Measurements from ENCODE around the gene CUL4A.

CUL4A gene

DNA sequence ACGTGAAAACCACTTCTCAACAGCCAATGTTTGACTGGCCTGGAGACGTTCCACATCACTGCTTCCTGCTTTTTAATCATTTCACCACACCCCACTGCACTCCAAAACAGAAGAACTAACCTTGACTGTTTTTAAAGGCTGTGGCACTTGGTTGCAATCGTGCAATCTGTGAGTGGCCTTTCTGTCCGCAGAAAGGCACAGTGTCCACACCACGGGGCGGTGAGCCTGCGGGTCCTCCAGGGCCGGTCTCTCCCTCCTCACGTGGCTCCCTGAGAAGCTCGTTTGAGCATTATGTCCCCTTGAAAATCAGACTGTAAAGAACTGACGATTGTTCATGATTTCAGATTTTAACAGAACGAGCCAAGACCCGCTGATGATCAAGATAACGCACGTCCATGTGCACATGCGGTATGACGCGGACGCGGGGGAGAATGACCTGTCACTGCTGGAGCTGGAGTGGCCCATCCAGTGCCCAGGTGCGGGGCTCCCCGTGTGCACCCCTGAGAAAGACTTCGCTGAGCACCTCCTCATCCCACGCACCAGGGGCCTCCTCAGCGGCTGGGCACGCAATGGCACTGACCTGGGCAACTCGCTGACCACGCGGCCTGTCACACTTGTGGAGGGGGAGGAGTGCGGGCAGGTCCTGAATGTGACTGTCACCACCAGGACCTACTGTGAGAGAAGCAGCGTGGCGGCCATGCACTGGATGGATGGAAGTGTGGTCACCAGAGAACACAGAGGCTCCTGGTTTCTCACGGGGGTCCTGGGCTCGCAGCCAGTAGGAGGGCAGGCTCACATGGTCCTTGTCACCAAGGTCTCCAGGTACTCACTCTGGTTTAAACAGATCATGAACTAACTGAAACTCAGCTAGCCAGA, 37.9 kb upstream of the CUL4A start:
- peaks cover 12% of the 10 kb centered on the region for H3K4me1 ChIP-seq (ENCODE audit: insufficient read depth, low read length, poor library complexity, severe bottlenecking)
- no peaks in the 10 kb centered on the region for H4K20me1 ChIP-seq (ENCODE audit: insufficient read depth, low read length, poor library complexity, severe bottlenecking)
- H3K27me3 ChIP-seq (ENCODE audit: insufficient read depth, low read length, poor library complexity, severe bottlenecking): no peaks in the 10 kb centered on the region
- TF ChIP-seq, protein P1, sequence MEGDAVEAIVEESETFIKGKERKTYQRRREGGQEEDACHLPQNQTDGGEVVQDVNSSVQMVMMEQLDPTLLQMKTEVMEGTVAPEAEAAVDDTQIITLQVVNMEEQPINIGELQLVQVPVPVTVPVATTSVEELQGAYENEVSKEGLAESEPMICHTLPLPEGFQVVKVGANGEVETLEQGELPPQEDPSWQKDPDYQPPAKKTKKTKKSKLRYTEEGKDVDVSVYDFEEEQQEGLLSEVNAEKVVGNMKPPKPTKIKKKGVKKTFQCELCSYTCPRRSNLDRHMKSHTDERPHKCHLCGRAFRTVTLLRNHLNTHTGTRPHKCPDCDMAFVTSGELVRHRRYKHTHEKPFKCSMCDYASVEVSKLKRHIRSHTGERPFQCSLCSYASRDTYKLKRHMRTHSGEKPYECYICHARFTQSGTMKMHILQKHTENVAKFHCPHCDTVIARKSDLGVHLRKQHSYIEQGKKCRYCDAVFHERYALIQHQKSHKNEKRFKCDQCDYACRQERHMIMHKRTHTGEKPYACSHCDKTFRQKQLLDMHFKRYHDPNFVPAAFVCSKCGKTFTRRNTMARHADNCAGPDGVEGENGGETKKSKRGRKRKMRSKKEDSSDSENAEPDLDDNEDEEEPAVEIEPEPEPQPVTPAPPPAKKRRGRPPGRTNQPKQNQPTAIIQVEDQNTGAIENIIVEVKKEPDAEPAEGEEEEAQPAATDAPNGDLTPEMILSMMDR (conservative IDR thresholded peaks at IDR 0.05; ENCODE audit: low read length): no peak
- TF ChIP-seq EZH2phosphoT487 (IDR thresholded peaks at IDR 0.05; ENCODE audit: borderline replicate concordance): no peak
- no peak overlapping the region for H3K4me3 ChIP-seq (ENCODE audit: low read length, poor library complexity, severe bottlenecking)
- H3K9me2 ChIP-seq (replicated peaks; ENCODE audit: low read depth, low read length): no peaks in the 10 kb centered on the region
- H3F3A ChIP-seq (ENCODE audit: low read depth): no peaks in the 10 kb centered on the region
- H3K9me3 ChIP-seq (ENCODE audit: insufficient read depth, low read depth, low read length): no peaks in the 10 kb centered on the region
- no peak overlapping the region for H3K9ac ChIP-seq (ENCODE audit: low read depth, low read length, poor library complexity, severe bottlenecking)
- no peaks in the 10 kb centered on the region for H3K79me2 ChIP-seq (ENCODE audit: insufficient read depth, low read length)
- no peak overlapping the region for H2AFZ ChIP-seq (ENCODE audit: low read length)
- peak overlapping the region; percentile 66 for H3K4me2 ChIP-seq (ENCODE audit: low read depth, low read length, poor library complexity, severe bottlenecking)
- peaks cover 20% of the 10 kb centered on the region; the same call in 1 of the 2 replicates for H3K36me3 ChIP-seq (ENCODE audit: insufficient read depth, low read length)

- Histone ChIP-seq H3K9me2 (replicated peaks; ENCODE audit: low read depth, low read length) (no peaks in the 10 kb centered on the region), H2AFZ (ENCODE audit: low read length) (no peak overlapping the region), H3K79me2 (ENCODE audit: insufficient read depth, low read length) (no peaks in the 10 kb centered on the region), H3F3A (ENCODE audit: low read depth) (no peaks in the 10 kb centered on the region), H3K4me1 (ENCODE audit: insufficient read depth, low read length, poor library complexity, severe bottlenecking) (peaks cover 12% of the 10 kb centered on the region), H3K4me2 (ENCODE audit: low read depth, low read length, poor library complexity, severe bottlenecking) (no peak overlapping the region), H4K20me1 (ENCODE audit: insufficient read depth, low read length, poor library complexity, severe bottlenecking) (no peaks in the 10 kb centered on the region), H3K9ac (ENCODE audit: low read depth, low read length, poor library complexity, severe bottlenecking) (no peak overlapping the region), H3K4me3 (ENCODE audit: low read length, poor library complexity, severe bottlenecking) (no peak overlapping the region), H3K9me3 (ENCODE audit: insufficient read depth, low read depth, low read length) (no peaks in the 10 kb centered on the region), H3K27me3 (ENCODE audit: insufficient read depth, low read length, poor library complexity, severe bottlenecking) (no peaks in the 10 kb centered on the region), H3K36me3 (ENCODE audit: insufficient read depth, low read length) (peaks cover 24% of the 10 kb centered on the region; the same call in 1 of the 2 replicates)
- TF ChIP-seq, protein P1 (conservative IDR thresholded peaks at IDR 0.05; ENCODE audit: low read length): no peak
- no peak for TF ChIP-seq EZH2phosphoT487 (IDR thresholded peaks at IDR 0.05; ENCODE audit: borderline replicate concordance)
Observed at GRCh38 chr13:113172419-113172926, 36.9 kb upstream of the CUL4A start.

DNA sequence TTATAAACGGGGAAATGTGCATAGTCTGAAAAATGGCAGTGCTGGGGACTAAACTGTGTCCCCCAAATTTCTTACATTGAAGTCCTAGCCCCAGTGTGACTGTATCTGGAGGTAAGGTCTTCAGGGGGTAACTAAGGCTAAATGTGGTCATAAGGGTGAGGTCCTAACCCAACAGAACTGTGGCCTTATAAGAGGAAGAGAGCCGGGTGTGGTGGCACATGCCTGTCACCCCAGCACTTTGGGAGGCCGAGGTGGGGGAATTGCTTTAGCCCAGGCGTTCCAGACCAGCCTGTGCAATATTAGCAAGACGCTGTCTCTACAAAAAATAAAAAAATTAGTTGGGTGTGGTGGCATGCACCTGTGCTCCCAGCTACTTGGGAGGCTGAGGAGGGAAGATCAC, 33.1 kb upstream of the CUL4A start:
- Histone ChIP-seq H3K9me2 (replicated peaks; ENCODE audit: low read depth, low read length) (no peaks in the 10 kb centered on the region), H3K4me3 (ENCODE audit: low read length, poor library complexity, severe bottlenecking) (no peak overlapping the region), H2AFZ (ENCODE audit: low read length) (no peak overlapping the region), H4K20me1 (ENCODE audit: insufficient read depth, low read length, poor library complexity, severe bottlenecking) (no peaks in the 10 kb centered on the region), H3K79me2 (ENCODE audit: insufficient read depth, low read length) (no peaks in the 10 kb centered on the region), H3K36me3 (ENCODE audit: insufficient read depth, low read length) (peaks cover 61% of the 10 kb centered on the region; the same call in 1 of the 2 replicates), H3K27me3 (ENCODE audit: insufficient read depth, low read length, poor library complexity, severe bottlenecking) (no peaks in the 10 kb centered on the region), H3K4me1 (ENCODE audit: insufficient read depth, low read length, poor library complexity, severe bottlenecking) (peaks cover 2% of the 10 kb centered on the region), H3K9me3 (ENCODE audit: insufficient read depth, low read depth, low read length) (no peaks in the 10 kb centered on the region), H3F3A (ENCODE audit: low read depth) (no peaks in the 10 kb centered on the region), H3K4me2 (ENCODE audit: low read depth, low read length, poor library complexity, severe bottlenecking) (no peak overlapping the region), H3K9ac (ENCODE audit: low read depth, low read length, poor library complexity, severe bottlenecking) (no peak overlapping the region)
- TF ChIP-seq EZH2phosphoT487 (IDR thresholded peaks at IDR 0.05; ENCODE audit: borderline replicate concordance): no peak
- TF ChIP-seq, protein P1 (conservative IDR thresholded peaks at IDR 0.05; ENCODE audit: low read length): no peak
